ENCODE data around the gene LRMDA. TPM values are rescaled to one million over a fixed set of nuclear protein-coding genes. Genes with fewer than 3 reads are reported as not detected.
"Not testable (repeated sequence)": the region's sequence is repeated elsewhere in the genome, so short reads cannot be mapped to it uniquely, and the experiment has no call there.

Gene LRMDA
- total RNA-seq, 1 donor from 2014 or later = 22.3 TPM

DNA sequence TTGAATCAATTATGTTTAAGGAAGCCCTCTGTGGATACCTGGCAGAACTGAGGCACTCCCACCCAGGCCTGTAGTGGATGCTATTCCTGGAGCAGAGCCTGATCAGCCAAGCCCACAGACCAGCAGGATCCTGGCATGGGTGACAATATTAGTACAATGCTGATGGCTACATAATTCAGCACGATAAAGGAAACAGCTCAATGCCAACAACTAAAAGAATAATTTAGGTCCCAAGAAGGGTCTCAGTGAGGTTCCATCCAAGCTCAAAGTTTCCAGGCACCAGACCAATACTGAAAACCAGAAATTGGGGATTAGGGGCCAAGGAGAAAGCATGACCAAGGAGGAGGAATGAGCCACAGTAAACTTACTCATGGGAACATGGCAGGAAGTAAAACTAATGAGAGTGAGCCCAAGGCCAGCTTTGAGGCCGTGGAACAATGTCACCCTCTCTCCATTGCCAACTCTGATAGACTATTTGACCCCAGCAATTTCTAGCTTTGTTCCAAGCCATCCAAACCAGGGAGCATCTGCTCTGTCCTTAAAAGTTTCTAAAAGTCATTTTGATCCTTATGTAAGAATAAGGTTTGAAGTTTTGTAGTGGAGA, 1123.7 kb downstream of the LRMDA start:
- intact Hi-C loops (cut with DNase I) = loop anchor here (10.0 kb wide), 1 partner anchor 350 kb away; no protein-coding TSS in a partner anchor
- no peak for ATAC-seq
- DNase-seq (ENCODE audit: missing footprints) = no peak

DNA sequence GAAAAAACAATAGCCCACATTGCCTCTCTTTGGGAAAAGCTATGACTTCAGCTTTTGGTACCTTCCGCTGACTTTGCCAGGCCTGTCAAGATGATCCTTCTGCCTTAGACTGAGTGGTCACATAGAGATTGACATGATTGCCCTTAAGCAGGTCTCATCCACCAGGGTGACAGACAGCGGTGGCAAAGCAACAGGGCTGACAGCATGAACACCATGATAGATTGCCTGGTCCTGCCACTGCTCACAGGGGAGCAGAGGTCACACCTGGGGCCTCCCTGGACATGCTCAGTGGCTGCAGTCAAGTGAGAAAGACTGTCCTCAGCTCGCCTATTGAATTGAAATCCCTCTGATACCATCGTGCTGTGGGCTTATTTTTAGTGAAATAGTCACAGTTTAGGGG, 1125.9 kb downstream of the LRMDA start:
- intact Hi-C loops (cut with DNase I) = loop anchor here (10.0 kb wide), 1 partner anchor 347 kb away; no protein-coding TSS in a partner anchor
- ATAC-seq = no peak
- DNase-seq (ENCODE audit: missing footprints) = no peak

DNA sequence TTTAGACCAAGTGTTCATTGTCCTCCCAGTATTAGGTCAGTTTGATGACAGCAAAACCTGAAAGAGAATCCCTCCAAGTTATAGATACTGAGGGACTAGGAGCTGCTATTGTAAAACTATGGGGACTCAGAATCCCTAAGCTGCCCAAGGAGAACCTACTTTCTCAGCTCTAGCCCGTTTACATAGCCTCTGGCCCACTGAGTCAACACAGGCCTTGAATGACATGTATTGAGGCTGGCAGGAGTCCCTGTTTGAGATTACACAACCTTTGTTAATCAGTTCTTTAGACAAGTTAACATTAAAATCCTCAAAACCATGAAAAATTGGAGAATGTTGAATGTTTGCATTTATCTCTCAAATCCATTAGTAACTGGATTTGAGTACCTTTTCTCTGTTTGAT, 1127.2 kb downstream of the LRMDA start:
- intact Hi-C loops (cut with DNase I) = loop anchor here (10.0 kb wide), 1 partner anchor 346 kb away; no protein-coding TSS in a partner anchor
- ATAC-seq = no peak
- no peak for DNase-seq (ENCODE audit: missing footprints)

DNA sequence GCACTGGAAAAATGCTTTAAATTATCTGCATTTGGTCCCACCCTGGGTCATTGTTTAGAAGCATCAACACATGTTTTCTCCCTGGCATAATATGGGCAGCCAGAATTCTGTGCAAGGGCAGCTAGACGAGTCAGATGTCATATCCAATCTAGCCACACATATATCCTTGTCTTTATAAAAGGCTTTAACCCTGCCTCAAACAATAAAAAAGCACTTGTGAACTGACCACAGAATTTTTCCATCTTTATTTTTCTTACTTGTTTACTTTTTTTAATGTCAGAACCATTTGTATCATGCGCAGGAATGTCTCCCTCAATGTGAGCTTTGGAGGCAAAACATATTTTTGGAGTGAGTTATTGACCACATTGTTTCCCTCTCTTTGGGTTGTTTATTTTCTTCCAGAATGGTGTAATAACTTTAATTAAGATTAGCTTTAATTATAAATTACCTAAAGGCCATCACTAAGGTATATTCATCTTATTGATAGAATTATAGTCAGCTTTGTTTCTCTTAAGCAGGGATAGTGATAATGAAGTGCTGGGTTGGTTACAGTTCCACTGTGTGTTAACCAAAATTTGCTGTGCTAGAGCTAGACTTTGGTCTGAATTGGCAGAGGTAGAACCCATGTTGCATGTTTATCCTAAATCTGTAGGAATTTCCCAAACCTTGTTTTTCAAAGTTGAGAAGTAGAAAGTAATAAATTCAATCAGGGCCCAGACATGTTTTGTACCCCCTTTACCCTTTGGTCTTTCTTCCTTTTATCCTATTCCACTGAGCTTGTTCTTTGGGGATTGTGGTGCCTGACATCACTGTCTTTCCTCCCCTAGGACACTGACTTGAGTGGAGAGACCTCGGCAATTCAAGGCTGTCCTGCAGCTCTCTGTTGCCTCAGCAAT, 1127.8 kb downstream of the LRMDA start:
- ATAC-seq (no peak), DNase-seq (ENCODE audit: missing footprints) (no peak)
- intact Hi-C loops (cut with DNase I) = loop anchor here (10.0 kb wide), 1 partner anchor 346 kb away; no protein-coding TSS in a partner anchor

DNA sequence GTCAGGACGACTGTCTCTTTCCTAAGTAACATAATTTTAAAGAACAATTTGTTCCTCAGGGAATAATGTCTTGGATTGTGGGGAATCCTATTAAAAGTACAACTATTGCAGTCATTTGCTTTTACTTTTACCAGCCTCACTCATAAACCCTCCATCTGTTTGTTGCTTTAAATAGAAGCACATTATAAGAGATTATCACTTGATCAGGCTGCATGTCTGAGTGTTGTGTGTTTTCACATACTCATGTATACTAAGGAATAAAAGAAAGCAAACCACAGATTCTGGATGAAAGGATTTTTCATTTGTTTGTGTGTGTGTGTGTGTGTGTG, 1128.4 kb downstream of the LRMDA start:
- ATAC-seq (peak; percentile 31), DNase-seq (ENCODE audit: missing footprints) (no peak)
- intact Hi-C loops (cut with DNase I) = loop anchor here (10.0 kb wide), 1 partner anchor 345 kb away; no protein-coding TSS in a partner anchor

DNA sequence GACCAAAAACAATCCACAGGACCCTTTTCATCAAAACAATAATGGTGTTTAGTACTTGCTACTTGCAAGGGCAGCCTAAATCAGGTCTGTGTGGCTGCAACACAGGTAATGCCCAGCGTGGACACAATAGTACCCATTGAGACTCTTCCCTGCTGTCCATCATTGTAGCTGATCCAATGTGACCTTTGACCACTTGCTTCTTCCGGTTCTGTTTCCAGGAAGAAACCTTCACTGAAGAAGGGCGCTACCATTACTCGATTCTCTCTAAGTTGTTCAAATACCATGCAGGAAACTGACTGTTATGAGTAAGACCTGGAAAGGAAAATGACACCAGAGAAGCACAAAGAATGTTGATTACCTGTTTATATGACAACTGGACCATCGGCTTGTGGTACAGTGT, 1128.9 kb downstream of the LRMDA start:
- no peak for DNase-seq (ENCODE audit: missing footprints)
- intact Hi-C loops (cut with DNase I) = no loop called here
- ATAC-seq = no peak

DNA sequence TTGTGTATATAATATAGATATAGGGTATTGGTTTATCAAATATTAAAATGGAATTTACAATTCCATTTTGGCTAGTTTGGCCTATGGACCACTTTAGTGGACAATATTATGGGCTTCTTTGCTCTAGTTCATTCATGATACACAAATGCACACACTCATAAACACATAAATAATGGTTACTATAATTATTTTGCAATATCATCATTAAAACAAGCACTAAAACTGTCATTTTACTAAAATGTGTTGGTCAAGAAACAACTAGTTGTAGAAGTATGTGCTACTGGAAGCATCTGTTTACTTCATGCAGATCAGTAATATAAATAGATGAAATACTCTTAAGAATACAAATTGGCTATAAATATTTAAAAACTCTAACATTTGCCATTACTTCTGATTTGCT, 1131.9 kb downstream of the LRMDA start:
- DNase-seq (ENCODE audit: missing footprints) = no peak
- intact Hi-C loops (cut with DNase I) = no loop called here

DNA sequence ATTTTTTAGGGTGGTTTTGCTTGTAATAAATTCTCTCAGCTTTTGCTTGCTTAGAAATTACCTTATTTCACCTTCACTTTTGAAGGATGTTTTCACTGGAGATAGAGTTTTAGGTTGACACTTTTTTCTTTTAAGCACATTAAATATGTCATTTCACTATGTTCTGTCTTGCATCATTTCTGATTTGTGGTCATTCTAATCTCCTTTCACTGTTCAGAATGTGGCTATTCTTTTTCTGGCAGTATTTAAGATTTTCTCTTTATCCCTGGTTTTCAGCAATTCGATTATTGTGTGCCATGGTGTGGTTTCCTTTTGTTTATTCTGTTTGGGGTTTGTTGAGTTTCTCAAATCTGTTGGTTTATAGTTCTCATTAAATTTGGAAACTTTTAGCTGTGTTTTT, 1140.6 kb downstream of the LRMDA start:
- ATAC-seq (no peak), DNase-seq (ENCODE audit: missing footprints) (no peak)
- intact Hi-C loops (cut with DNase I) = loop anchor here (10.0 kb wide), 3 partner anchors 53 to 313 kb away; no protein-coding TSS in a partner anchor

More for the DNA sequence above, 1131.9 kb downstream of the LRMDA start:
- no peak for ATAC-seq

DNA sequence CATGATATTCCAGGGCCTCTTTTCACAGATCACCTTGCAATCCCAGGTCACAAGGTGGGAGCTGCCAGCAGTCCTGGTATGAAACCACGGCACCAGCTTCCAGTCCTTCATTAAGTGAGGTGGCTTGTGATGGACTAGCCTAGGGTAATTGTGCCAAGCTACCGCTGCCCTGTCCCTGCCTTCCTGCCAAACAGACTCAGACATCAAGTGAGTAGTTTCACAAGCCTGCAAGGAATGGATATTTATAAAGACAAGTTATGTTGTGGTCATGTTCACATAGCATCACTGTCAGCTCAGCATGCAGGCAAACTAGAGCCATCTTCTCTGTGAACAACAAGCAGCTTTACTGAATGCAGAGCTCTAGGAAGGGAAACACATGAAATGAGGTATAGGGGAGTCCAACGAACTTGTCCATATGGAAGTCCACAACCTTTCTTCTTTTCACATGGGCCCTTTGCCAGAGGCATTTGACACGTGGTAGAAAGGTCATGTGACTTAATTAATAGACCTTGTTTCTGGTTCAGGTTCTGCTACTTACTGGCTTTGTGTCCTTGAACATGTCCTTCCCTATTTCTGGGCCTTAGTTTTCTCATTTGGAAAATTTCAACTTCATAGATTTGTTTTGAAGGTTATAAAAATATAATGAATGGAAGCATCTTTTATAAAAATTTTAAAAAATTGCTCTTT, 1145.0 kb downstream of the LRMDA start:
- intact Hi-C loops (cut with DNase I) = loop anchor here (10.0 kb wide), 3 partner anchors 48 to 308 kb away; no protein-coding TSS in a partner anchor
- ATAC-seq (peak; percentile 91), DNase-seq (ENCODE audit: missing footprints) (no peak)

DNA sequence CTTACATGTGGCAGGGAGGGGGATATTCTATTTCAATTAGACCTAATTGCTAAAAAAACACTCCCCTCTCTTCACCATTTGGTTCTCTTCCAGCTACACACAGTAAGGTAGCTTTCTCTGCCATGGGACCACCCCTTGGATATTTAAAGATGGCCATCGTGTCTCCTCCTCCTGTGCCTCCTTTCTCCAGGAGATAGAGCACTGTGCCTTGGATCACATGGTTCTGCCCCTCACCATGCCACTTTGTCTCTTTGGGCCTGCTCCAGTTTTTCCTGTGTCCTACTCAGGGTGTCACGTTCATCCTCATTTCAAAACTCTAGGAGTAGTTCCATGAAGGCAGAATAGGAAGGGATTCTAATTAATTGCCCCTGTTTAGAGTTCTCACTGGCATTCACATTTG, 1146.0 kb downstream of the LRMDA start:
- ATAC-seq (no peak), DNase-seq (ENCODE audit: missing footprints) (no peak)
- intact Hi-C loops (cut with DNase I) = loop anchor here (10.0 kb wide), 3 partner anchors 47 to 307 kb away; no protein-coding TSS in a partner anchor

DNA sequence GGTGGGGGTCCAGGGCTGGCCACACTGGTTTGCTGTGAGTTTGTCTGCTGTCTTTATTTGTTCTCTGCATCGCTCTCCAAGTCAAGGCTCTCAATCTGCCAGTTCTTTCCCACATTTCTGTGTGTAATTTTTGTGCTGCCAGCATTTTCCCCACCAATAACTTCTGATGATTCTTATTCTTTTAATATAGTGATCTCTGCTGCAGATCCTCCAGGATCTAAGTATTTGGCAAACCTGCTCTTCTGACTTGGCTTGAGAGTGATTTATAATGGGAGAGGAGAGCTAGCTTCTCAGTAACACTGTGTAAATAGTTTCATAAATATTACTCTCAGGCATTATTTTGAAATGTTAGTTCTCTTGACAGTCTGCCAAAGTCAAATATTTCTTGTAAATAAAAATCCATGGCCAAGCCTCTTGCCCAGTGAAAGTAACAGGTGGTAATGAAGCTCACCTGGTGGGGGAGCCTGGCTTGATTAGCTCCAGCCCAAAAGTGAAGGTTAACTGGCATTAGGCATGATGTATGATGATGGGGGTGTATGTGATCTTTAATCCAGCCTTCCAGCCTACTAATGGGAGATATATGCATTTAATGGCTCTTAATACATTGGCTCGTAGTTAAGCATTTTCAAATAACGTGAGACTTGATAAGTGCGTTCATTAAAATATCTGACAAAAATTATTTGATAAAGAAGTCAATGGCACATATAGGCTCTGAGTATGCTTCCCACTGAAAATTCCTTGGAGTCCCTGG, 1150.3 kb downstream of the LRMDA start:
- DNase-seq (ENCODE audit: missing footprints) = no peak
- no peak for ATAC-seq
- intact Hi-C loops (cut with DNase I) = no loop called here

DNA sequence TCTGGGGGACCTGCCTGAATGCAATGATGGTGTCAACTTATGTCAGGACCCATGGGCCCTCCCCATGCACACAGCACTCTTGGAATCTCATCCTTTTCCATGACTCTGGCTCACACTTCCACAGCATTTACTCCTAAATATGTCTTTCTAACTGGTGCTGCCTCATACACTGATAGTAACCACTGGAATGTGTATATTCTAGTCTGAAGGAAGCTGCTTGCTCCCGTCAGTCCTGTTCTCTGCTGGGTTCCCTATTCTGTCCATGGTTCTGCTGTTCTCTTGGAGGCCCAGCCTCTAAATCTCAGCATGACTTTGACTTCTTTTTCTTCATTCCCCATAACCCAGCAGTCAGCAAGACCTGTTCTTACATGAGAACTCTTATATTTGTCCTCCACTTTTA, 1151.1 kb downstream of the LRMDA start:
- ATAC-seq (no peak), DNase-seq (ENCODE audit: missing footprints) (no peak)
- intact Hi-C loops (cut with DNase I) = no loop called here

DNA sequence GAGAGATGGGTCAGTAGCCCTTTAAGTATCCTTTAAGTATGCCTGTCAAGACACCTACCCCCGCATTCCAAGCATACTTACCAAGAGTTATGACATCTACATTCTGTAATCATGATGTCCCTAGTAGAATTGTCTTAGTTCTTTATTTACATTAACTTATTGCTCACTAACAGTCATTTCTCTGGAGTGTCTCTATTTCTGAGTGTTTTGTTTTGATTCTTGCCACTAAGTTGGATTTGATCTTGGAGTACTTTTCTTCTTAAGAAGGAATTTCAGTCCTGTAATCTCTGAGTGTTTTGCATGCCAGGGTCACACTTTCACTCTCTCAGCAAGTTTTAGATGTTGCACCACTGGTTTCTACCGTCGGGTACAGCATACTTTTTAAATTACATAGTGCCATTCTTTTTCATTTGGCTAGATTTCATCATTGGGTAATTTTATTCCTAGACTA, 1152.3 kb downstream of the LRMDA start:
- no peak for ATAC-seq
- intact Hi-C loops (cut with DNase I) = no loop called here

DNA sequence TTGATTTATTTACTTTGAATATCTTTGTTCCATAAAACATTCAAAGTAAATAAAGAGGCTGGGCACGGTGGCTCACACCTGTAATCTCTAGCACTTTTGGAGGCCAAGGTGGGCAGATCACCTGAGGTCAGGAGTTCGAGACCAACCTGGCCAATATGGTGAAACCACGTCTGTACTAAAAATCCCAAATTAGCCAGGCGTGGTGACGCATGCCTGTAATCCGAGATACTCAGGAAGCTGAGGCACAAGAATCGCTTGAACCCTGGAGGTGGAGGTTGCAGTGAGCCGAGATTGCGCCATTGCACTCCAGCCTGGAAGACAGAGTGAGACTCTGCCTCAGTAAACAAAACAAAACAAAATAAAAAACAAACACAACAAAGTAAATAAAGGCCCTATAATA, 1153.0 kb downstream of the LRMDA start:
- ATAC-seq; DNase-seq (ENCODE audit: missing footprints); intact Hi-C loops (cut with DNase I): not testable (repeated sequence)

More for the DNA sequence above, 1152.3 kb downstream of the LRMDA start:
- DNase-seq (ENCODE audit: missing footprints) = no peak

Small RNA genes within 50 kb of the gene (microRNA-seq; reads per million reads assigned to microRNA genes)
- not detected for gene MIR606

Other genes starting within 250 kb of the LRMDA start
- gene VDAC2, start 220.8 kb upstream of the LRMDA start, total RNA-seq = 470 TPM
- gene COMTD1, start 195.7 kb upstream of the LRMDA start, total RNA-seq = 32.3 TPM
- 6.0 TPM for gene ZNF503, start 29.9 kb upstream of the LRMDA start, total RNA-seq